Measurements from ENCODE around the gene TRIM66. TPM values are rescaled to one million over a fixed set of nuclear protein-coding genes. Genes with fewer than 3 reads are reported as not detected.

The TRIM66 gene
- total and polyA plus RNA-seq, 2 experiments from 2014 or later = 1.0 to 3.3 TPM

DNA sequence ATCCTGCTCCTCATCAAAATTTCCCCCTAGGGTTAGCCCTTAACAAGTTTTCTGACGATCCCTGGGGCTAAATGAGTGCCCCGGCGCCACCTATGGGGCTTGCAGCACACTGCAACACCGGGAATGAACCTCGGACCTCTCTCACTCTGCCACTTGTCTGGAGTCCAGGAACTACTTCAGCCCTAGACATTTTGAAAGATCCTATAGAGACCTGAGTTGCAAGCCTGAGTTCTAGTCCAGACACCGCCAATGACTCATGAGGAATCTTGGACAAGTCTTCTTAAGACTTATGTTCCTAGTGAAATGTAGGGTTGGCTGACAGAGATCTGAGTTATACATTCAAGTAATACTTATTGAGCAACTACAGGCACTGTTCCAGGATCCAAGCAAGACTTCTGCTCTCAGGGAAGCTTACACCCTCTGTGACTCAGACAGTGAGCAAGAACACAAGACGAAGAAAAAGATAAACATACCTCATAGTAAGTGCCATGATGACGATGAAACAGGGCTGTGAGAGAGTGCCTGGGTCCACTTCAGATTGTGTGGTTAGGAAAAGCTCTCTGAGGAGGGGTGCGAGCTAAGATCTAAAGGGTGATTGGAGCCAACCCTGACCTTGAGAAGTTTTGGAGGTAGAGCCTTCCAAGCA lies 78.3 kb downstream of the TRIM66 start:
- peak; percentile 85 for DNase-seq (ENCODE audit: low spot score)
- no peak overlapping the region for H3K4me3 Mint-ChIP-seq
- no peaks in the 10 kb centered on the region for H3K36me3 Mint-ChIP-seq (ENCODE audit: low read depth)
- Histone ChIP-seq H2AFZ (peak overlapping the region; percentile 93; the same call in 1 of the 2 replicates), H4K20me1 (replicated peaks; ENCODE audit: insufficient read depth) (no peaks in the 10 kb centered on the region), H3K4me3 (no peak overlapping the region), H3K36me3 (ENCODE audit: insufficient read depth) (no peaks in the 10 kb centered on the region), H3K4me1 (ENCODE audit: insufficient read depth) (no peaks in the 10 kb centered on the region), H3K9me2 (ENCODE audit: insufficient read depth) (no peaks in the 10 kb centered on the region), H3K4me2 (no peak overlapping the region), H3K27ac (ENCODE audit: low read depth) (no peak overlapping the region), H3F3A (replicated peaks; ENCODE audit: low read depth) (no peaks in the 10 kb centered on the region), H3K27me3 (ENCODE audit: insufficient read depth) (no peaks in the 10 kb centered on the region), H3K79me2 (replicated peaks; ENCODE audit: insufficient read depth) (no peaks in the 10 kb centered on the region)
- peak; percentile 97 for ATAC-seq
- TF ChIP-seq, protein P1, sequence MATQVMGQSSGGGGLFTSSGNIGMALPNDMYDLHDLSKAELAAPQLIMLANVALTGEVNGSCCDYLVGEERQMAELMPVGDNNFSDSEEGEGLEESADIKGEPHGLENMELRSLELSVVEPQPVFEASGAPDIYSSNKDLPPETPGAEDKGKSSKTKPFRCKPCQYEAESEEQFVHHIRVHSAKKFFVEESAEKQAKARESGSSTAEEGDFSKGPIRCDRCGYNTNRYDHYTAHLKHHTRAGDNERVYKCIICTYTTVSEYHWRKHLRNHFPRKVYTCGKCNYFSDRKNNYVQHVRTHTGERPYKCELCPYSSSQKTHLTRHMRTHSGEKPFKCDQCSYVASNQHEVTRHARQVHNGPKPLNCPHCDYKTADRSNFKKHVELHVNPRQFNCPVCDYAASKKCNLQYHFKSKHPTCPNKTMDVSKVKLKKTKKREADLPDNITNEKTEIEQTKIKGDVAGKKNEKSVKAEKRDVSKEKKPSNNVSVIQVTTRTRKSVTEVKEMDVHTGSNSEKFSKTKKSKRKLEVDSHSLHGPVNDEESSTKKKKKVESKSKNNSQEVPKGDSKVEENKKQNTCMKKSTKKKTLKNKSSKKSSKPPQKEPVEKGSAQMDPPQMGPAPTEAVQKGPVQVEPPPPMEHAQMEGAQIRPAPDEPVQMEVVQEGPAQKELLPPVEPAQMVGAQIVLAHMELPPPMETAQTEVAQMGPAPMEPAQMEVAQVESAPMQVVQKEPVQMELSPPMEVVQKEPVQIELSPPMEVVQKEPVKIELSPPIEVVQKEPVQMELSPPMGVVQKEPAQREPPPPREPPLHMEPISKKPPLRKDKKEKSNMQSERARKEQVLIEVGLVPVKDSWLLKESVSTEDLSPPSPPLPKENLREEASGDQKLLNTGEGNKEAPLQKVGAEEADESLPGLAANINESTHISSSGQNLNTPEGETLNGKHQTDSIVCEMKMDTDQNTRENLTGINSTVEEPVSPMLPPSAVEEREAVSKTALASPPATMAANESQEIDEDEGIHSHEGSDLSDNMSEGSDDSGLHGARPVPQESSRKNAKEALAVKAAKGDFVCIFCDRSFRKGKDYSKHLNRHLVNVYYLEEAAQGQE (IDR thresholded peaks at IDR 0.05; ENCODE audit: unreplicated experiment) = no peak
- TF ChIP-seq, protein P2, sequence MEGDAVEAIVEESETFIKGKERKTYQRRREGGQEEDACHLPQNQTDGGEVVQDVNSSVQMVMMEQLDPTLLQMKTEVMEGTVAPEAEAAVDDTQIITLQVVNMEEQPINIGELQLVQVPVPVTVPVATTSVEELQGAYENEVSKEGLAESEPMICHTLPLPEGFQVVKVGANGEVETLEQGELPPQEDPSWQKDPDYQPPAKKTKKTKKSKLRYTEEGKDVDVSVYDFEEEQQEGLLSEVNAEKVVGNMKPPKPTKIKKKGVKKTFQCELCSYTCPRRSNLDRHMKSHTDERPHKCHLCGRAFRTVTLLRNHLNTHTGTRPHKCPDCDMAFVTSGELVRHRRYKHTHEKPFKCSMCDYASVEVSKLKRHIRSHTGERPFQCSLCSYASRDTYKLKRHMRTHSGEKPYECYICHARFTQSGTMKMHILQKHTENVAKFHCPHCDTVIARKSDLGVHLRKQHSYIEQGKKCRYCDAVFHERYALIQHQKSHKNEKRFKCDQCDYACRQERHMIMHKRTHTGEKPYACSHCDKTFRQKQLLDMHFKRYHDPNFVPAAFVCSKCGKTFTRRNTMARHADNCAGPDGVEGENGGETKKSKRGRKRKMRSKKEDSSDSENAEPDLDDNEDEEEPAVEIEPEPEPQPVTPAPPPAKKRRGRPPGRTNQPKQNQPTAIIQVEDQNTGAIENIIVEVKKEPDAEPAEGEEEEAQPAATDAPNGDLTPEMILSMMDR (conservative IDR thresholded peaks at IDR 0.05; ENCODE audit: low read depth in 2 of 2) = peak; percentile 80 to 85
- peak; percentile 79 for TF ChIP-seq JUNB (IDR thresholded peaks at IDR 0.05; ENCODE audit: unreplicated experiment)
- TF ChIP-seq NANOG (IDR thresholded peaks at IDR 0.05; ENCODE audit: borderline replicate concordance) = no peak
- TF ChIP-seq, protein P3, sequence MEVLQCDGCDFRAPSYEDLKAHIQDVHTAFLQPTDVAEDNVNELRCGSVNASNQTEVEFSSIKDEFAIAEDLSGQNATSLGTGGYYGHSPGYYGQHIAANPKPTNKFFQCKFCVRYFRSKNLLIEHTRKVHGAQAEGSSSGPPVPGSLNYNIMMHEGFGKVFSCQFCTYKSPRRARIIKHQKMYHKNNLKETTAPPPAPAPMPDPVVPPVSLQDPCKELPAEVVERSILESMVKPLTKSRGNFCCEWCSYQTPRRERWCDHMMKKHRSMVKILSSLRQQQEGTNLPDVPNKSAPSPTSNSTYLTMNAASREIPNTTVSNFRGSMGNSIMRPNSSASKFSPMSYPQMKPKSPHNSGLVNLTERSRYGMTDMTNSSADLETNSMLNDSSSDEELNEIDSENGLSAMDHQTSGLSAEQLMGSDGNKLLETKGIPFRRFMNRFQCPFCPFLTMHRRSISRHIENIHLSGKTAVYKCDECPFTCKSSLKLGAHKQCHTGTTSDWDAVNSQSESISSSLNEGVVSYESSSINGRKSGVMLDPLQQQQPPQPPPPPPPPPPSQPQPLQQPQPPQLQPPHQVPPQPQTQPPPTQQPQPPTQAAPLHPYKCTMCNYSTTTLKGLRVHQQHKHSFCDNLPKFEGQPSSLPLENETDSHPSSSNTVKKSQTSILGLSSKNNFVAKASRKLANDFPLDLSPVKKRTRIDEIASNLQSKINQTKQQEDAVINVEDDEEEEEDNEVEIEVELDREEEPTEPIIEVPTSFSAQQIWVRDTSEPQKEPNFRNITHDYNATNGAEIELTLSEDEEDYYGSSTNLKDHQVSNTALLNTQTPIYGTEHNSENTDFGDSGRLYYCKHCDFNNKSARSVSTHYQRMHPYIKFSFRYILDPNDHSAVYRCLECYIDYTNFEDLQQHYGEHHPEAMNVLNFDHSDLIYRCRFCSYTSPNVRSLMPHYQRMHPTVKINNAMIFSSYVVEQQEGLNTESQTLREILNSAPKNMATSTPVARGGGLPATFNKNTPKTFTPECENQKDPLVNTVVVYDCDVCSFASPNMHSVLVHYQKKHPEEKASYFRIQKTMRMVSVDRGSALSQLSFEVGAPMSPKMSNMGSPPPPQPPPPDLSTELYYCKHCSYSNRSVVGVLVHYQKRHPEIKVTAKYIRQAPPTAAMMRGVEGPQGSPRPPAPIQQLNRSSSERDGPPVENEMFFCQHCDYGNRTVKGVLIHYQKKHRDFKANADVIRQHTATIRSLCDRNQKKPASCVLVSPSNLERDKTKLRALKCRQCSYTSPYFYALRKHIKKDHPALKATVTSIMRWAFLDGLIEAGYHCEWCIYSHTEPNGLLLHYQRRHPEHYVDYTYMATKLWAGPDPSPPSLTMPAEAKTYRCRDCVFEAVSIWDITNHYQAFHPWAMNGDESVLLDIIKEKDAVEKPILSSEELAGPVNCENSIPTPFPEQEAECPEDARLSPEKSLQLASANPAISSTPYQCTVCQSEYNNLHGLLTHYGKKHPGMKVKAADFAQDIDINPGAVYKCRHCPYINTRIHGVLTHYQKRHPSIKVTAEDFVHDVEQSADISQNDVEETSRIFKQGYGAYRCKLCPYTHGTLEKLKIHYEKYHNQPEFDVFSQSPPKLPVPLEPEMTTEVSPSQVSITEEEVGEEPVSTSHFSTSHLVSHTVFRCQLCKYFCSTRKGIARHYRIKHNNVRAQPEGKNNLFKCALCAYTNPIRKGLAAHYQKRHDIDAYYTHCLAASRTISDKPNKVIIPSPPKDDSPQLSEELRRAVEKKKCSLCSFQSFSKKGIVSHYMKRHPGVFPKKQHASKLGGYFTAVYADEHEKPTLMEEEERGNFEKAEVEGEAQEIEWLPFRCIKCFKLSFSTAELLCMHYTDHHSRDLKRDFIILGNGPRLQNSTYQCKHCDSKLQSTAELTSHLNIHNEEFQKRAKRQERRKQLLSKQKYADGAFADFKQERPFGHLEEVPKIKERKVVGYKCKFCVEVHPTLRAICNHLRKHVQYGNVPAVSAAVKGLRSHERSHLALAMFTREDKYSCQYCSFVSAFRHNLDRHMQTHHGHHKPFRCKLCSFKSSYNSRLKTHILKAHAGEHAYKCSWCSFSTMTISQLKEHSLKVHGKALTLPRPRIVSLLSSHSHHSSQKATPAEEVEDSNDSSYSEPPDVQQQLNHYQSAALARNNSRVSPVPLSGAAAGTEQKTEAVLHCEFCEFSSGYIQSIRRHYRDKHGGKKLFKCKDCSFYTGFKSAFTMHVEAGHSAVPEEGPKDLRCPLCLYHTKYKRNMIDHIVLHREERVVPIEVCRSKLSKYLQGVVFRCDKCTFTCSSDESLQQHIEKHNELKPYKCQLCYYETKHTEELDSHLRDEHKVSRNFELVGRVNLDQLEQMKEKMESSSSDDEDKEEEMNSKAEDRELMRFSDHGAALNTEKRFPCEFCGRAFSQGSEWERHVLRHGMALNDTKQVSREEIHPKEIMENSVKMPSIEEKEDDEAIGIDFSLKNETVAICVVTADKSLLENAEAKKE (CRISPR knock-in tag; IDR thresholded peaks at IDR 0.05) = no peak
- H3K27ac Mint-ChIP-seq = no peak overlapping the region
- H3K27me3 Mint-ChIP-seq (ENCODE audit: insufficient read depth, low read depth, poor library complexity) = peaks cover 2% of the 10 kb centered on the region
- H3K9me3 Mint-ChIP-seq = no peaks in the 10 kb centered on the region
- peaks cover 4% of the 10 kb centered on the region; the same call in 1 of the 3 replicates for H3K4me1 Mint-ChIP-seq
